ENCODE measurements around the gene RNF181.

- TF ChIP-seq SP1 (IDR thresholded peaks at IDR 0.05; ENCODE audit: low read depth, low read length) (no peak), ASH2L (IDR thresholded peaks at IDR 0.05; ENCODE audit: low read length) (no peak), RAD21 (IDR thresholded peaks at IDR 0.05 in 1 of 2, conservative IDR thresholded peaks at IDR 0.05 in 1 of 2; ENCODE audit: low read depth in 2 of 2, low read length in 2 of 2) (no peak), TAF1 (IDR thresholded peaks at IDR 0.05; ENCODE audit: low read depth, low read length) (no peak)
- TF ChIP-seq, protein P1, sequence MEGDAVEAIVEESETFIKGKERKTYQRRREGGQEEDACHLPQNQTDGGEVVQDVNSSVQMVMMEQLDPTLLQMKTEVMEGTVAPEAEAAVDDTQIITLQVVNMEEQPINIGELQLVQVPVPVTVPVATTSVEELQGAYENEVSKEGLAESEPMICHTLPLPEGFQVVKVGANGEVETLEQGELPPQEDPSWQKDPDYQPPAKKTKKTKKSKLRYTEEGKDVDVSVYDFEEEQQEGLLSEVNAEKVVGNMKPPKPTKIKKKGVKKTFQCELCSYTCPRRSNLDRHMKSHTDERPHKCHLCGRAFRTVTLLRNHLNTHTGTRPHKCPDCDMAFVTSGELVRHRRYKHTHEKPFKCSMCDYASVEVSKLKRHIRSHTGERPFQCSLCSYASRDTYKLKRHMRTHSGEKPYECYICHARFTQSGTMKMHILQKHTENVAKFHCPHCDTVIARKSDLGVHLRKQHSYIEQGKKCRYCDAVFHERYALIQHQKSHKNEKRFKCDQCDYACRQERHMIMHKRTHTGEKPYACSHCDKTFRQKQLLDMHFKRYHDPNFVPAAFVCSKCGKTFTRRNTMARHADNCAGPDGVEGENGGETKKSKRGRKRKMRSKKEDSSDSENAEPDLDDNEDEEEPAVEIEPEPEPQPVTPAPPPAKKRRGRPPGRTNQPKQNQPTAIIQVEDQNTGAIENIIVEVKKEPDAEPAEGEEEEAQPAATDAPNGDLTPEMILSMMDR (IDR thresholded peaks at IDR 0.05; ENCODE audit: control extremely low read depth in 1 of 3, insufficient read depth in 1 of 3, low read depth in 1 of 3, low read length in 3 of 3) = no peak
- TF ChIP-seq, protein P2, sequence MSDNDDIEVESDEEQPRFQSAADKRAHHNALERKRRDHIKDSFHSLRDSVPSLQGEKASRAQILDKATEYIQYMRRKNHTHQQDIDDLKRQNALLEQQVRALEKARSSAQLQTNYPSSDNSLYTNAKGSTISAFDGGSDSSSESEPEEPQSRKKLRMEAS (IDR thresholded peaks at IDR 0.05) = no peak
- TF ChIP-seq, protein P3, sequence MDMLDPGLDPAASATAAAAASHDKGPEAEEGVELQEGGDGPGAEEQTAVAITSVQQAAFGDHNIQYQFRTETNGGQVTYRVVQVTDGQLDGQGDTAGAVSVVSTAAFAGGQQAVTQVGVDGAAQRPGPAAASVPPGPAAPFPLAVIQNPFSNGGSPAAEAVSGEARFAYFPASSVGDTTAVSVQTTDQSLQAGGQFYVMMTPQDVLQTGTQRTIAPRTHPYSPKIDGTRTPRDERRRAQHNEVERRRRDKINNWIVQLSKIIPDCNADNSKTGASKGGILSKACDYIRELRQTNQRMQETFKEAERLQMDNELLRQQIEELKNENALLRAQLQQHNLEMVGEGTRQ (IDR thresholded peaks at IDR 0.05; ENCODE audit: low read length) = no peak
These were observed 16.1 kb upstream of the RNF181 start for GRCh38 chr2:85579266-85579935.

Measured in H1 (cell line).